ENCODE data around the gene GALC. TPM values are rescaled to one million over a fixed set of nuclear protein-coding genes. Genes with fewer than 3 reads are reported as not detected.

GALC gene
- total RNA-seq, 4 donors from 2014 or later = 23.5 to 67.7 (median 35.1) TPM

DNA sequence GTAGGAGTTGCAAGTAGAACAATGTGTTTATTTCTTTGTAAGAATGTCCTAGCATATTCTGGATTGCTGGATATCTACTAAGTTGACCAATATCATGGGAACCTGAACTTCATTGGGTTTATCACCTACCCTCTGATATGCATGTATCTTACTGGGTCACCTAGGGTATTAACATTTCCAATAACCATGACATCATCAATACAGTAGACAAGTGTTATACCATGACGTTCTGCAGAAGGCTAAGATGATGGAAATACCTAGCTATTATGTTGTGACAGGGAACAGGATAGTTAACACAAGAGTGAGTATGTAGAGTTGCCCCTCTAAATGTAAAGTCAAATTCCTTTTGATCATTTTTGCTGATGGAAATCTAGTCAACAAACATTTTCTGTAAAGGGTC, 37.9 kb upstream of the GALC start:
- TF ChIP-seq, protein P1, sequence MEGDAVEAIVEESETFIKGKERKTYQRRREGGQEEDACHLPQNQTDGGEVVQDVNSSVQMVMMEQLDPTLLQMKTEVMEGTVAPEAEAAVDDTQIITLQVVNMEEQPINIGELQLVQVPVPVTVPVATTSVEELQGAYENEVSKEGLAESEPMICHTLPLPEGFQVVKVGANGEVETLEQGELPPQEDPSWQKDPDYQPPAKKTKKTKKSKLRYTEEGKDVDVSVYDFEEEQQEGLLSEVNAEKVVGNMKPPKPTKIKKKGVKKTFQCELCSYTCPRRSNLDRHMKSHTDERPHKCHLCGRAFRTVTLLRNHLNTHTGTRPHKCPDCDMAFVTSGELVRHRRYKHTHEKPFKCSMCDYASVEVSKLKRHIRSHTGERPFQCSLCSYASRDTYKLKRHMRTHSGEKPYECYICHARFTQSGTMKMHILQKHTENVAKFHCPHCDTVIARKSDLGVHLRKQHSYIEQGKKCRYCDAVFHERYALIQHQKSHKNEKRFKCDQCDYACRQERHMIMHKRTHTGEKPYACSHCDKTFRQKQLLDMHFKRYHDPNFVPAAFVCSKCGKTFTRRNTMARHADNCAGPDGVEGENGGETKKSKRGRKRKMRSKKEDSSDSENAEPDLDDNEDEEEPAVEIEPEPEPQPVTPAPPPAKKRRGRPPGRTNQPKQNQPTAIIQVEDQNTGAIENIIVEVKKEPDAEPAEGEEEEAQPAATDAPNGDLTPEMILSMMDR (IDR thresholded peaks at IDR 0.05; ENCODE audit: low read depth) = no peak

DNA sequence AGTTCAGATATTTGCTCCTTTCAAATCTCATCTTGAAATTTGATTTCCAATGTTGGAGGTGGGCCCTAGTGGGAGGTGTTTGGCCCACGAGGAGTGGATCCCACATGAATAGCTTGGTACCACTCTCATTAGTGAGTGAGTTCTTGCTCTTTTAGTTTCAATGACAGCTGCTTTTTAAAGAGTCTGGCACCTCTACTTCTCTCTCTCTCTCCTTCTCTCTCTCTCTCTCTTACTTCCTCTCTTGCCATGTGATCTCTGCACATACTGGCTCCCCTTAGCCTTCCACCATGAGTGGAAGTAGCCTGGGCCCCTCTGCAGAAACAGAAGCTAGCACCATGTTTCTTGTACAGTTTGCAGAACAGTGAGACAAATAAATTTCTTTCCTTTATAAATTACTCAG, 37.1 kb upstream of the GALC start:
- TF ChIP-seq, protein P1 (IDR thresholded peaks at IDR 0.05; ENCODE audit: low read depth) = no peak

DNA sequence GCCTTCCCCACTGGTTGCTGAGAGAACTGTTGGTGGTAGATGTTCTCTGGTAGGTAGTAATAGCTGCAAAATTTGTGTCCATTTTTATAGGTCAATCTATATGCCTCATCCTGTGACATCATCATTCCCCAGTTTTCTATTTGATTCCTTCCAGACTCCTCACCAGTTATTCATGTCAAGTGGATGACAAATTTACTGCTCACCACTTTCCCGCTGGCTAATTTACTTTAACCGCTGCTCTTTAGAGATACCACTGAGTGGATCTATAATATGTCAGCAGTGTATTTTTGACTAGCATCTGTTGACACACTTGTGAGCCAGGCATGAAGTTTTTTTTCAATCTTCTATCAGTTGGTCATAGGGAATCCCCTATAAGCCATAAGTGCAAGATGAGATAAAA, 36.5 kb upstream of the GALC start:
- TF ChIP-seq, protein P1 (IDR thresholded peaks at IDR 0.05; ENCODE audit: low read depth) = no peak

DNA sequence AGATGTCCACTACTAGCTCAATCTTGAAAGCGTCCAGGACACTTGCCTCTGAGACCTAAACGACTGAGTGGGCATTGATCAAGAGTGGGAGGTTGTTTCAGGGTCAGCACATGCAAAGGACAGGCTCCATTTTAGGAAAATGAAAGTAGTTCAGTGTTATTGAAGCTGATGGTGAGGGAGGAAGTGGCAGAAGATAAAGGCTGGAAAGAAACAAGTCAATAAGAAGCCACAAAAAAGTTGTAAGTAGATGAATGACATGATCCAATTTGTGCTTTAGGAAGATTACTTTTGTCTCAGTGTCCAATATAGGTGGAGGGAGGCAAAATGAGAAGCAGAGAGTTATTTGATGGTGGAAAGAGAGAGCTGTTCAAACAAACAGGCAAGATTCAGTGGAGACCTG, 33.9 kb upstream of the GALC start:
- TF ChIP-seq, protein P1 (IDR thresholded peaks at IDR 0.05; ENCODE audit: low read depth) = no peak

DNA sequence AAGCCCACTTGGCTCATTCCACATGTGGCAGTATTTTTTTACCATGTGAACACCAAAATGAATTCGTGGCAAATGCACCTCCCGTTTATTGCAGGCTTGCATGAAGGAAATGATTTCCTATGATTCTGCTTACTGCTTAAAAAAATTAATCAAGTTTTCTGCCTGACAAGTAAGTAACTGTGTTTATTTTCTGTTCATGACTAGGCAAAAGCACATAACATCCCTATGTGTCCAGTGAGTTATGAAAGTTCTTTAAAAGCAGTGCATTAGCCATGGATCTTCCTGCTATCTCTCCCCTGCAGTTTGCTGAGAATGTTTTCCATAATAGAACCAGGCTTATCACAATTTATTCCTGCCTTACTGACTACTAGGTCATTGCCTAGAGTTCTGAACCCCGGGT, 32.3 kb upstream of the GALC start:
- TF ChIP-seq, protein P1 (IDR thresholded peaks at IDR 0.05; ENCODE audit: low read depth) = no peak

DNA sequence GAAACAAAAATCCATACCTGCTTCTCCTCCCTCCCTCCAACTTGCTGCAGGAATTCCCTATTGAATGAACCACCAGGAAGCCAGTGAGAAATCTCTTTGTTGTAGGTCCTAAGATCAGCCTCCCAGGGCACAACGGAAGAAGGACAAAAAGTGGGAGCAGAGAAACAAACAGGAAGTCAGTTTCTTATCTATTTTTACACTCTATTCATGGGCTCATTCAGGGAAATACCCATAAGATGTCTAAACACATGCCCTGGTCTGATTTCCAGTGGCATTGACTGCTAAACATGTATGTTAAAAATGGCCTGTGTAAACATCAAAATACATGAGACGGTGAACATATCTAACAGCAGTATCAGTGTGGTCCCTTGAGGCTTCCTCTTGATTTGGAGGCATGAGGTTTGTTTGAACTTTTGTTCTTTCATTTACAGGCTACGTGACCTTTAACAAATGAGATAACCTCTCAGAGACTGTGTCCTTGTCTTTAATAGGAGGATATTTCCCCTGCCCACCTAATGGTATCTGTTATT, 30.7 kb upstream of the GALC start:
- TF ChIP-seq, protein P1 (IDR thresholded peaks at IDR 0.05; ENCODE audit: low read depth) = no peak

DNA sequence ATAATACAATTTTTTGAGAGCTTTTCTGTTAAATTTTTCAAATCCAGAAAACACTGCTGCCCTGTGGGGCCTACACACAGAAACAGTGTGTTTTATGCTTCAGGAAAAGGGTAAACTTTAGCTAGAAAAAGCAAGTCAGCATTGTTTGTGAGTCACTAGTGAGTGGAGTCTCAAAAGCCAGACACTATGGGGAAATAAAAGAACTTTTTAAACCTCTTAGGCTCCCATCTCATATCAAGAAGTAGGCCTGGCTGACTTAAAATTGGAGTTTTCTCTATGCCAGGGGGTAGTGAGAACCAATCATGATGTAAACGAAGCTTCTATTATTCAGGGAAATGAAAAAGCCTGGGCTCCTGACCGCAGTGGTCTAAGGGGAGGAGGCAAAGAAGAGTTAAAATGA, 24.6 kb upstream of the GALC start:
- TF ChIP-seq, protein P1 (IDR thresholded peaks at IDR 0.05; ENCODE audit: low read depth) = no peak

All from subcutaneous adipose tissue (tissue), 4 donors.